Measurements from ENCODE around the gene SH3BP5. TPM values are rescaled to one million over a fixed set of nuclear protein-coding genes. Genes with fewer than 3 reads are reported as not detected.

The SH3BP5 gene
- total RNA-seq, 1 experiment from 2014 or later: 13.9 TPM

- TF ChIP-seq ZFX (IDR thresholded peaks at IDR 0.05) (no peak), ZNF274 (IDR thresholded peaks at IDR 0.05; ENCODE audit: low read depth, low read length) (no peak), EGR1 (IDR thresholded peaks at IDR 0.05; ENCODE audit: low read depth) (no peak), CTCF (IDR thresholded peaks at IDR 0.05 in 2 of 3, conservative IDR thresholded peaks at IDR 0.05 in 1 of 3; ENCODE audit: borderline replicate concordance in 1 of 3, insufficient read depth in 1 of 3, low read depth in 2 of 3, low read length in 2 of 3) (no peak), EZH2 (IDR thresholded peaks at IDR 0.05) (no peak), SP1 (IDR thresholded peaks at IDR 0.05; ENCODE audit: low read depth) (no peak), SRF (IDR thresholded peaks at IDR 0.05; ENCODE audit: low read depth) (no peak), CBX3 (IDR thresholded peaks at IDR 0.05; ENCODE audit: low read depth) (no peak)
- Histone ChIP-seq H3K9me2 (ENCODE audit: insufficient read depth) (no peaks in the 10 kb centered on the region), H4K20me1 (ENCODE audit: insufficient read depth) (no peaks in the 10 kb centered on the region), H3K4me2 (ENCODE audit: low read length) (no peak overlapping the region), H3K4me3 (replicated peaks in 1 of 2; ENCODE audit: low read depth in 1 of 2, low read length in 2 of 2) (no peak overlapping the region), H3K9ac (ENCODE audit: low read length) (no peak overlapping the region), H3K36me3 (ENCODE audit: control insufficient read depth in 1 of 2, insufficient read depth in 2 of 2, low read length in 2 of 2) (no peaks in the 10 kb centered on the region), H3K9me3 (ENCODE audit: control insufficient read depth in 1 of 2, insufficient read depth in 1 of 2, low read depth in 1 of 2, low read length in 2 of 2) (no peaks in the 10 kb centered on the region), H3K27me3 (ENCODE audit: insufficient read depth, low read length) (no peaks in the 10 kb centered on the region), H3K79me2 (ENCODE audit: insufficient read depth, low read length) (peaks cover 5% of the 10 kb centered on the region; the same call in 1 of the 2 replicates), H3K27ac (ENCODE audit: low read depth, low read length) (no peak overlapping the region), H2AFZ (ENCODE audit: low read depth, low read length, poor library complexity, severe bottlenecking) (no peak overlapping the region), H3K4me1 (ENCODE audit: control insufficient read depth in 1 of 2, insufficient read depth in 2 of 2, low read length in 2 of 2) (peaks cover 12 to 19% of the 10 kb centered on the region in 2 experiments)
- RAD21 ChIA-PET (ENCODE audit: low non-redundant PET in 1 of 2, low total read pairs in 2 of 2, uncharacterized antibody in 2 of 2, unreplicated experiment in 2 of 2): no interaction called here
- BruUV-seq (replicated peaks): no TSS peak
- POLR2A ChIA-PET: no interaction called here
- DNase-seq (ENCODE audit: low read depth, low spot score) (no peak), ATAC-seq (no peak)
- intact Hi-C loops (cut with micrococcal nuclease): no loop called here
- CTCF ChIA-PET: no interaction called here
These were observed 33.4 kb downstream of the SH3BP5 start for GRCh38 chr3:15299036-15299435.

DNA sequence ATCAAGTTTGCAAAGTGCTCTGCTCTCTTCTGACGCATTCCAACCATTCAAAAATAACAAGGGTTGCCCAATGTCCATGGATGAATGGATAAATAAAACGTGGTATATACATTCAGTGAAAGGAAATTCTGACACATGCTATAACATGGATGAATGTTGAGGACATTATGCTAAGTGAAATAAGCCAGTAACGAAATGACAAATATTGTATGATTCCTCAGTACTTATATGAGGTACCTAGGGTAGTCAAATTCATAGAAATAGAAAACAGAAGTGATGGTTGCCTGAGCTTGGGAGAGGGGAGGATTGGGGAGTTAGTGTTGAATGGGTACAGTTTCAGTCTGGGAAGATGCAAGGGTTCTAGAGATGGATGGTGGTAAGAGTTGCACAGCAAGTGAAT lies 33.9 kb downstream of the SH3BP5 start:
- Histone ChIP-seq H3K9me2 (ENCODE audit: insufficient read depth) (no peaks in the 10 kb centered on the region), H3K27me3 (ENCODE audit: insufficient read depth, low read length) (no peaks in the 10 kb centered on the region), H3K4me1 (ENCODE audit: control insufficient read depth in 1 of 2, insufficient read depth in 2 of 2, low read length in 2 of 2) (peaks cover 12 to 19% of the 10 kb centered on the region in 2 experiments), H4K20me1 (ENCODE audit: insufficient read depth) (no peaks in the 10 kb centered on the region), H3K36me3 (ENCODE audit: control insufficient read depth in 1 of 2, insufficient read depth in 2 of 2, low read length in 2 of 2) (no peaks in the 10 kb centered on the region), H3K9ac (ENCODE audit: low read length) (no peak overlapping the region), H2AFZ (ENCODE audit: low read depth, low read length, poor library complexity, severe bottlenecking) (no peak overlapping the region), H3K79me2 (ENCODE audit: insufficient read depth, low read length) (peaks cover 5% of the 10 kb centered on the region; the same call in 1 of the 2 replicates), H3K4me2 (ENCODE audit: low read length) (no peak overlapping the region), H3K9me3 (ENCODE audit: control insufficient read depth in 1 of 2, insufficient read depth in 1 of 2, low read depth in 1 of 2, low read length in 2 of 2) (no peaks in the 10 kb centered on the region), H3K4me3 (replicated peaks in 1 of 2; ENCODE audit: low read depth in 1 of 2, low read length in 2 of 2) (no peak overlapping the region), H3K27ac (ENCODE audit: low read depth, low read length) (no peak overlapping the region)
- ATAC-seq (no peak), DNase-seq (ENCODE audit: low read depth, low spot score) (no peak)
- CTCF ChIA-PET: no interaction called here
- BruUV-seq (replicated peaks): no TSS peak
- intact Hi-C loops (cut with micrococcal nuclease): no loop called here
- POLR2A ChIA-PET: no interaction called here
- RAD21 ChIA-PET (ENCODE audit: low non-redundant PET in 1 of 2, low total read pairs in 2 of 2, uncharacterized antibody in 2 of 2, unreplicated experiment in 2 of 2): no interaction called here
- no peak for TF ChIP-seq SRF (IDR thresholded peaks at IDR 0.05; ENCODE audit: low read depth)
- TF ChIP-seq EGR1 (IDR thresholded peaks at IDR 0.05; ENCODE audit: low read depth): no peak
- TF ChIP-seq ZBTB33 (IDR thresholded peaks at IDR 0.05; ENCODE audit: extremely low read depth, insufficient replicate concordance, low read length): no peak
